OCI-LY3 (cell line): ENCODE data around the gene S1PR1.

Experiments used
- CTCF ChIP-seq: fragments of 200-600, 300-600 bp; sonication (generic); IDR thresholded peaks from 2 replicates; pipeline ENCODE4 v1.5.1; 2014; ENCODE audit warnings: antibody characterized with exemption, low read length, low read depth
- EZH2phosphoT487 ChIP-seq: fragments of 200-600 bp; shearing (Covaris generic); IDR thresholded peaks from 2 replicates; pipeline ENCODE4 v1.6.1; 2018; ENCODE audit warnings: antibody characterized with exemption, mixed run types, low read depth

GRCh38 chr1:101220906-101221305, 15.9 kb upstream of the S1PR1 start:
- TF ChIP-seq CTCF (no peak), EZH2phosphoT487 (no peak)
